D341Med (cell line): Measurements from ENCODE around the gene SNX1.

Experiments
- DNase-seq: peaks from one replicate; pipeline ENCODE4 v3.0.0; 2012; ENCODE audit warnings: low spot score

The SNX1 gene

DNA sequence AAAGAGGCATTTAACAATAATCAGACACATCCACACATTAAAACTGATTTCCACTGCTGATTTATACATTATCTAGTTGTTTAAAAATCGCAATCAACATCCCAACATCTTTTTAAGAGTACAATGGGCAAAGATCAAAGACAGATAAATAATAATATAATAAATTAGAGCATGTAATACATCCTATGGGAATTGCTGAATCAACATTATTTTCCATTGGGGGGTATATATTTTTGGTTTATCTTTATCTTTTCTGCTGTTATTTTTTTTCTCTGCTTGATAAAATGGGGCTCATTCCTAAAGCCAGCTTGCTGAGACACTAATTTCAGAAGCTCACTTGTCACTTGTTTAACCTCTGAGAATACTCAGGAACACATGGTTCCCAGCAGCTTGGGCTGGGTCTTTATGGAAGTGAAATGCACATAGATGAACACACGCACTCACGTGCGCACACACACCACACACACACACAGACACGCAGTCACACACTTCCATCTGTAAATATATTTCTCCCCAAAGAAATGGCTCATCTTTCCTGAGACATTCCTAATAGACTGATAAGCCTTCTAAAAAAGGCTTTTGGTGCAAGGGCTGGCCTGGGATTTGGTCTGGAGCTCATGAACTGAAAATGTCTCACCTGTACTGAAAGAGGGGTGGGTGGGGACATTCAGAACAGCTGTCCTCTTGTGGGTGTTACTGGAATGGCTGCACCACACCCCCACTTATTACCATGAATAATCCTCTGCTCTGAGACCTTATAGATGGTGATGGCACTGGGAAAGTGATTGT is 70.5 kb downstream of the SNX1 start:
- no peak for DNase-seq

DNA sequence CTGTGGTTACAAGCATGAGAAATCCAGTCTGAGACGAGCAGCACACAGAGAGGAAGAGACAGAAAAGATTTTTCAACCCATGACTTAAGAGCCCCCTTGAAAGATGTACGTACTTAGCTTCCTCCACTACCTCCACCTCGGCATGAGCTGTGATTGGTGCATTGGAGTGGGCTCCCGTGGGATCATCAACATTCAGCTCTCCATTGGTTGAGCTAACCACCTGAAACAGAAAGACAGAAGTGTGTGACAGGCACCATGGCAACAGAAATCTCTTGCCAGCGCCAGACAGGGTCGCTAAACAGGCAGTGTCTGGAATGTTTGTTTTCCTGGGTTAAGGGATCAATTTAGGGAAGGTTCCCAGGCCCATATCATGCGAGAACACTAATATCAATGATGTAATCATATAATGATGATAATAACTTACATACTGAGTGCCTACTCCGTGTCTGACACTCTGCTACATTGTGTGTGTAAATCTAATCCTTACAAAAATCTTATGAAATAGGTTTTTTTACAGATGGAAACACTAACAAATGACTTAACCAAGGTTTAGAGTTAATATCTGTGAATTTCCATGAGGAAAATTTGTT is 84.5 kb downstream of the SNX1 start:
- DNase-seq = peak; percentile 42

DNA sequence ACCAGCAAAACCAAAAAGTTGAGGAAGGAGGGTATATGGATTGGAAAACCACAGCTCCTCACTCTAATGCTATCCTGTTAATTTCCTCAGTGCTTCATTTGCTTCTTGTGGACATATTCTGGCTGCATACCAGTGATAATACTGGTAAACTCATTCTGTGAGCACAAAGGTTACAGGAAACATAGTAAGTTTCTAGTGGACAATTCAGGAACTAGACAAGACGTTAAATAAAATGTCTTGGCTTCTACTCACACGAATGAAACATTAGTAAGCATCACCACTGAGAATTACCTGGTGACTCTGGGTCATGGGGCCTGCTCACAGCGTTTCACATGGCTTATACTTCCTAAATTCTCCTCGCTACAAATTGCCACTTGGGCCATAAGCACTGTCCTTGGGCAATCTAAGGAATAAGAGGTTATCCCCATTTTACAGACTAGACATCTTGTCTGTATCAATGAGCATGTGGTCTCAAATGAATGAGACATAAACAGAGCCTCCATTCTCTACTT is 87.1 kb downstream of the SNX1 start:
- no peak for DNase-seq

DNA sequence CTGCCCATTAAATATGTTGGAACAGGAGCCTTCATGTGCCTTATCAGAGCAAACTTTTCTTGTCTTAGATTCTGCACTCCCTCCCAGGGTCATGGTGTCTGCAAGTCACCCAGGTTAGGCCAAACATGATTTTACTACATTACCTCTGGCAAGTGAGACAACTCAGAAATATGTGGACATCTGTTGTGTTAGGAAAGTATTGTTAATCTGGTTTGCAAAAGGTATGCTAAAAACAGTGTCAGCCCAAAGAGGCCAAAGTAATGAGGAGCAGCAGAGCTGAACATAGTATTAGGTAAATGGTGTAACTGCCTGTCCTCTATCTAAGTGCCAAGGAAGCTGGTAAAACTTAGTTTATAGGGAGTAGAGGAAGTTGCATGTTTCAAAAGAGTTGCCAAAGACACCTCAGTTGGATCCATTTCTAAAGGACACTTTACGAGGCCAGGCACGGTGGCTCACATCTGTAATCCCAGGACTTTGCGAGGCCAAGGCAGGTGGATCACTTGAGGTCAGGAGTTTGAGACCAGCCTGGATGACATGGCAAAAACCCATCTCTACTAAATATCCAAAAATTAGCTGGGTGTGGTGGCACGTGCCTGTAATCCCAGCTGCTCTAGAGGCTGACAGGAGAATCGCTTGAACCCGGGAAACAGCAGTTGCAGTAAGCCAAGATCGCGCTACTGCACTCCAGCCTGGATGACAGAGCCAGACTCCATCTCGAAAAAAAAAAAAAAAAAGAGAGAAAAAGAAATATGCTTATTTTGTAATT is 89.5 kb downstream of the SNX1 start:
- no peak for DNase-seq

DNA sequence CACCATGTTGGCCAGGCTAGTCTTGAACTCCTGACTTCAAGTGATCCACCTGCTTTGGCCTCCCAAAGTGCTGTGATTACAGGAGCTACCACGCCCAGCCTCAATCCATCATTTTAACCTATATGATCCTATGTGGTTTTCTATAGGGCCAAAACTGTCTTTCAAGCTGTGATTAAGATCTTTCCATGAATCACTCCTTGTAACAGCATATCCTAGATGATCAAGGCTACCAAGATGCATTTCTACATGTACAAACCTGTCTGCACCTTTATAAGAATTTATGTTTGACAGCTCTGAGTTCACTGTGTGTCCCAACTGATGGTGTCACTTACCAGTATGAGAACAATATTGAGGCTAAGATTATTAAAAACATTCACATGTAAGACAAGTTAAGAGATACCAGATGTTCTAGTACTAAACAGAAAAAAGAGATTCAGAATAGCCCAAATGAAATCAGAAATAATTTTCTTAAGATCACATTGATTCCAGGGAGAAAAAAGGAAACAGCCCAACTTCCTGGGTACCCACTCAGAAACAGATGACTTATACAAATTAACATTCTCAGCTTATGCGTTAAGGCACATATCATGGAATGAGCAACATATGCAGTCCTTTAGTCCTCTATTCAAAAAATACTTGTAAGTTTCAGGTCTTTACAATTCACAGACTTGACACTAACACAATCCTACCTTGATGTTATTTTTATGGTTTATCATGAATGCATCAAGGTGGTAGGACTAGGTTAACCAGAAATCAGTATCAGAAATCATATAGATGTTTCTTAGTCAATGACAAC is 91.8 kb downstream of the SNX1 start:
- no peak for DNase-seq
